ENCODE data around the gene MYO1G. TPM values are rescaled to one million over a fixed set of nuclear protein-coding genes. Genes with fewer than 3 reads are reported as not detected.
A peak's percentile ranks its signal among the peaks of the same experiment; 100 is the strongest.

MYO1G gene
- total and polyA plus RNA-seq, 2 donors, result 47.0 to 56.2 TPM

DNA sequence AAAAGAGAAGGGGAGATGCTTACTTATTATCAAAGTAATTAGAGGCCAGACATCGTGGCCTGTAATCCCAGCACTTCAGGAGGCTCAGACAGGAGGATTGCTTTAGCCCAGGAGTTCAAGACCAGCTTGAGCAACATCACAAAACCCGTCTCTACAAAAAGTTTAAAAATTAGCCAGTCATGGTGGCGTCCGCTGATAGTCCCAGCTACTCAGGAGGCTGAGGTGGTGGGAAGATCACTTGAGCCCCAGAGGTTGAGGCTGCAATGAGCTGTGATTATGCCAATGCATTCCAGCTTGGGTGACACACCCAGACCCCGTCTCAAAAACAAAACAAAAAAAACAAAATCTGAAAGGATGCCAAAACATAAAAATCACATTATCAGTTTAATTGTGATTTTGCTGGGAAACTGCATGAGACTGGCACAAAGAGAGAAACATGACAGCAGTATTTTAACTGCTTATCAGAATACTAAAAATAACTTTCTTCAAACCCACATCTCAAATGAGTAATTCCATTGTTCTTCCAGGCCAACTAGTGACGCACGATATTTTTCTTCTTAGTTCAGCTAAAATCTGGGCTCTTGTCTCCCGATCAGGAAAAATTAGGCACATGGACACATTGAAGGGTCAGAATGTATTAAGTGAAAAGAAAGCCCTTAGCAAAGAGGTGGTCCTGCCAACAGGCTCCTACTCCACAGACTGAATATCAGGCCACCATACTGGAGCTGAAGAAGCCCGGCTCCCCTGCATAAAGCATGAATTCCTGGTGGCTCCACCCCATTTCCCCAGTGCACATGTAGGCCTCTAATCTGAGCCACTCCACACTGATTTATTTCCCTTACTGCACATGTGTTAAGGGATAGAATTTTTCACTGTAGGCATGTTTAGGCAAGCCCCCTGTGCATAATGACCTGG, 11.6 kb upstream of the MYO1G start:
- peak overlapping the region in 1 of 2 donors; percentile 42 for H3K27ac ChIP-seq (ENCODE audit: low read depth in 1 of 2, low read length in 1 of 2)
- no peaks in the 10 kb centered on the region for H3K9me3 ChIP-seq (ENCODE audit: control insufficient read depth in 2 of 2, insufficient read depth in 1 of 2, low read length in 1 of 2)
- WGBS, result 95% methylated on average over 9 of the region's 9 CpGs
- peaks cover 1 to 2% of the 10 kb centered on the region in 2 donors for H3K36me3 ChIP-seq (ENCODE audit: control insufficient read depth in 2 of 2, insufficient read depth in 2 of 2, low read length in 1 of 2)
- no peaks in the 10 kb centered on the region for H3K27me3 ChIP-seq (ENCODE audit: control insufficient read depth in 2 of 2, insufficient read depth in 1 of 2, low read length in 1 of 2)
- peaks cover 13 to 28% of the 10 kb centered on the region in 2 donors for H3K4me1 ChIP-seq (ENCODE audit: control insufficient read depth in 2 of 2, insufficient read depth in 2 of 2, low read length in 2 of 2)
- no peak overlapping the region for H3K4me3 ChIP-seq (ENCODE audit: low read length in 2 of 2)
- no peak for DNase-seq (ENCODE audit: low read depth in 6 of 9, low spot score in 9 of 9)

DNA sequence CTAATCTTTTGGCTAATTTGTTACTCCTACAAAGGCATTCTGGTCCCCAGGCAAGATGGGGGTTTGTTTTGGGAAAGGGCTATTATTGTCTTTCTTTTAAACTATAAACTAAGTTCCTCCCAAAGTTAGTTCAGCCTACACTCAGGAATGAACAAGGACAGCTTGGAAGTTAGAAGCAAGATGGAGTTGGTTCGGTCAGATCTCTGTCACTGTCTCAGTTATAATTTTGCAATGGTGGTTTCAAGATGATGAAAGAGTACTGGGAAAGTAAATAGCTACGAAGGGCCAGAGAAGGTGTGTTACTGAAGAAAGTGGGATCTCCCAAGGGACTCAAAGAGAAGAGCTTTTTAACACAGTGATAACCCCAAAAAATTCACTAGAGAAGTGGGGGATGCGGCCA, 10.3 kb upstream of the MYO1G start:
- H3K9me3 ChIP-seq (ENCODE audit: control insufficient read depth in 2 of 2, insufficient read depth in 1 of 2, low read length in 1 of 2), result no peaks in the 10 kb centered on the region
- H3K4me3 ChIP-seq (ENCODE audit: low read length in 2 of 2), result no peak overlapping the region
- no peak overlapping the region for H3K27ac ChIP-seq (ENCODE audit: low read depth in 1 of 2, low read length in 1 of 2)
- peaks cover 14% of the 10 kb centered on the region in 2 donors for H3K36me3 ChIP-seq (ENCODE audit: control insufficient read depth in 2 of 2, insufficient read depth in 2 of 2, low read length in 1 of 2)
- DNase-seq (ENCODE audit: low read depth in 6 of 9, low spot score in 9 of 9), result no peak
- H3K27me3 ChIP-seq (ENCODE audit: control insufficient read depth in 2 of 2, insufficient read depth in 1 of 2, low read length in 1 of 2), result no peaks in the 10 kb centered on the region
- 97% methylated on average over 3 of the region's 3 CpGs for WGBS
- peaks cover 12 to 29% of the 10 kb centered on the region in 2 donors for H3K4me1 ChIP-seq (ENCODE audit: control insufficient read depth in 2 of 2, insufficient read depth in 2 of 2, low read length in 2 of 2)

DNA sequence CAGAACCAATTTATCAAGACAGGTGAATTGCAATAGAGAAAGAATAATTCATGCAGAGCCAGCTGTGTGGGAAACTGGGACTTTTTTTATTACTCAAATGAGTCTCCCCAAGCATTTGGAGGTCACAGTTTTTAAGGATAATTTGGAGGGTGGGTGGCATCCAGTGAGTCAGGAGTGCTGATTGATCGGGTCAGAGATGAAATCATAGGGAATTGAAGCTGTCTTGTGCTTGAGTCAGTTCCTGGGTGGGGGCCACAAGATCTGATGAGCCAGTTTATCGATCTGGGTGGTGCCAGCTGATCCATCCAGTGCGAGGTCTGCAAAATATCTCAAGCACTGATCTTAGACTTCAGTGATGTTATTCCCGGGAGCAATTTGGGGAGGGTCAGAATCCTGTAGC, 9.9 kb upstream of the MYO1G start:
- no peak for DNase-seq (ENCODE audit: low read depth in 6 of 9, low spot score in 9 of 9)
- H3K27me3 ChIP-seq (ENCODE audit: control insufficient read depth in 2 of 2, insufficient read depth in 1 of 2, low read length in 1 of 2), result no peaks in the 10 kb centered on the region
- no peaks in the 10 kb centered on the region for H3K9me3 ChIP-seq (ENCODE audit: control insufficient read depth in 2 of 2, insufficient read depth in 1 of 2, low read length in 1 of 2)
- no peak overlapping the region for H3K4me3 ChIP-seq (ENCODE audit: low read length in 2 of 2)
- 99% methylated on average over 4 of the region's 4 CpGs for WGBS
- H3K27ac ChIP-seq (ENCODE audit: low read depth in 1 of 2, low read length in 1 of 2), result no peak overlapping the region
- H3K4me1 ChIP-seq (ENCODE audit: control insufficient read depth in 2 of 2, insufficient read depth in 2 of 2, low read length in 2 of 2), result peaks cover 12 to 32% of the 10 kb centered on the region in 2 donors
- peaks cover 18 to 19% of the 10 kb centered on the region in 2 donors for H3K36me3 ChIP-seq (ENCODE audit: control insufficient read depth in 2 of 2, insufficient read depth in 2 of 2, low read length in 1 of 2)

DNA sequence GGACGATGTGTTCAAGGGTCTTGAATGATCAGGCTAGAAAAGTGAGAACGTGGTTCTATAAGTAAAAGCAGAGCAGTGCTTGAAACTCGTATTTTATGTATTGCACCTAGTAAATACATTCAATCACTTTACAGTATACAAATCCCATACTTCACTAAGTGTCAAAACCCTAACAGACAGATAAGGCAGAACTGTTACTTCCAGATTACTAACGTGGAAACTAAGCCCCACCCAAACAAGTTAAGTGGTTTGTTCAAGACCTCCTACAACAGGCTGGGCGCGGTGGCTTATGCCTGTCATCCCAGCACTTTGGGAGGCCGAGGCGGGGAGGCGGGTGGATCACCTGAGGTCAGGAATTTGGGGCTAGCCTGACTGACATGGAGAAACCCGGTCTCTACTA, 9.2 kb upstream of the MYO1G start:
- Histone ChIP-seq H3K27ac (ENCODE audit: low read depth in 1 of 2, low read length in 1 of 2) (no peak overlapping the region), H3K36me3 (ENCODE audit: control insufficient read depth in 2 of 2, insufficient read depth in 2 of 2, low read length in 1 of 2) (peaks cover 25 to 26% of the 10 kb centered on the region in 2 donors), H3K9me3 (ENCODE audit: control insufficient read depth in 2 of 2, insufficient read depth in 1 of 2, low read length in 1 of 2) (no peaks in the 10 kb centered on the region), H3K4me1 (ENCODE audit: control insufficient read depth in 2 of 2, insufficient read depth in 2 of 2, low read length in 2 of 2) (peaks cover 12 to 34% of the 10 kb centered on the region in 2 donors), H3K27me3 (ENCODE audit: control insufficient read depth in 2 of 2, insufficient read depth in 1 of 2, low read length in 1 of 2) (no peaks in the 10 kb centered on the region), H3K4me3 (ENCODE audit: low read length in 2 of 2) (no peak overlapping the region)
- WGBS, result 87% methylated on average over 10 of the region's 10 CpGs
- DNase-seq (ENCODE audit: low read depth in 6 of 9, low spot score in 9 of 9), result no peak

DNA sequence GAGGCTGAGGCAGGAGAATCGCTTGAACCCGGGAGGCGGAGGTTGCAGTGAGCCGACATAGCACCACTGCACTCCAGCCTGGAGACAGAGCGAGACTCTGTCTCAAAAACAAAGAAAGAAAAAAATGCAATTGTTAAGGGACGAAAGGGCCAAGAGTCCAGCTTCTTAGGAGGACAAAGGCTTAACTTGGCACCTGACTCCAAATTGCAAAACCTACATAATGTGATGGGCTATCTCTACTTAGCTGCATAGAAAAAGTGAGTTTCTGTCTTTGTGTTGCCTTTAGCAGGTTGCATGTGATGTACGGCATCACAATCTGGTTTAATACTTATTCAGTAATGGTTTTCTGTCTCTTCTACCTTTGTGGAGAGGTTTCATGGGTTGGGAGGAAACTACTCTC, 8.6 kb upstream of the MYO1G start:
- no peaks in the 10 kb centered on the region for H3K9me3 ChIP-seq (ENCODE audit: control insufficient read depth in 2 of 2, insufficient read depth in 1 of 2, low read length in 1 of 2)
- peaks cover 12 to 34% of the 10 kb centered on the region in 2 donors for H3K4me1 ChIP-seq (ENCODE audit: control insufficient read depth in 2 of 2, insufficient read depth in 2 of 2, low read length in 2 of 2)
- 97% methylated on average over 7 of the region's 7 CpGs for WGBS
- H3K36me3 ChIP-seq (ENCODE audit: control insufficient read depth in 2 of 2, insufficient read depth in 2 of 2, low read length in 1 of 2), result peaks cover 30 to 31% of the 10 kb centered on the region in 2 donors
- DNase-seq (ENCODE audit: low read depth in 6 of 9, low spot score in 9 of 9), result no peak
- H3K4me3 ChIP-seq (ENCODE audit: low read length in 2 of 2), result no peak overlapping the region
- H3K27ac ChIP-seq (ENCODE audit: low read depth in 1 of 2, low read length in 1 of 2), result peak overlapping the region in 1 of 2 donors; percentile 42
- no peaks in the 10 kb centered on the region for H3K27me3 ChIP-seq (ENCODE audit: control insufficient read depth in 2 of 2, insufficient read depth in 1 of 2, low read length in 1 of 2)

DNA sequence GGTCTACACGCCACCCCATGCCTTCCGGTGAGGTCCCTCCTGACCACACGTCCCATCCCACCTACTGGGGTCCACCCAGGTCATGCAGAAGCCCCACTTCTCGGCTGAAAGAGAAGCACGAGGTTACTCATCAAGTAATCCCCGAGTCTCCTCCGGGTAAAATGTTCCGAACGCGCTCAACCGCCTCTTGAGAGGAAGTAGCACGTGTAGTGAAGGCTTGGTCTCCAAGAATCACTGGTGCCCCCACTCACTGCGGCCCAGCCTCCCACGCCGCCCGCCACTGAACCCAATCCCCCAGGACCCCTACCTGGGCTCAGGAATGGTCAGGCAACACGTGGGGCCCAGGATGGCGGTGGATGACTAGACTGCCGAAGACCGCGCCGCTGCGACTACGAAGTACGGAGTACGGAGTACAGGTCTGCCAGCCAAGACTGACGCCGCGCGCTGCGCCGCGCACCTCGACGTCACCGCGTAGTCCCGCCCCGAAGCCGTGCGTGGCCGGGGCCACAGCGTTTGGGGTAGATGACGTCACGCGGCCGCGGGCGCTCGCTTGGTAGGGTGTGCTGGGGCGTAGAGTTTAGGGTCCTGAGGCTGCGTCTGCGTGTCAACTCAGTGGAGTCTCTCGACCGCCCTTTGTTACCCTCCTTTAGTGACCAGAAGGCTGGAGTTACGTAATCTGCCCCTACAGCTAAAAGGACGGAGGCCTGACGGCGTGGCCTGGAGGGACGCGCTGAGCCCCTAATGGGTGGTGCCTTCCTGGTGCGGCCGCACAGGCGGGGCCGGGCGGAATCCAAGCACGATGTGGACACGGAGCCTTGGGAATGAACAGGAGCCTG, 7.6 kb upstream of the MYO1G start:
- Histone ChIP-seq H3K36me3 (ENCODE audit: control insufficient read depth in 2 of 2, insufficient read depth in 2 of 2, low read length in 1 of 2) (peaks cover 32 to 39% of the 10 kb centered on the region in 2 donors), H3K9me3 (ENCODE audit: control insufficient read depth in 2 of 2, insufficient read depth in 1 of 2, low read length in 1 of 2) (no peaks in the 10 kb centered on the region), H3K27ac (ENCODE audit: low read depth in 1 of 2, low read length in 1 of 2) (peak overlapping the region; percentile 90 to 93), H3K4me3 (ENCODE audit: low read length in 2 of 2) (peak overlapping the region; percentile 57 to 72), H3K4me1 (ENCODE audit: control insufficient read depth in 2 of 2, insufficient read depth in 2 of 2, low read length in 2 of 2) (peaks cover 15 to 38% of the 10 kb centered on the region in 2 donors), H3K27me3 (ENCODE audit: control insufficient read depth in 2 of 2, insufficient read depth in 1 of 2, low read length in 1 of 2) (no peaks in the 10 kb centered on the region)
- DNase-seq (ENCODE audit: low read depth in 6 of 9, low spot score in 9 of 9), result peak; percentile 91 to 97 (median 93)
- under 1% methylated on average over 68 of the region's 68 CpGs for WGBS

DNA sequence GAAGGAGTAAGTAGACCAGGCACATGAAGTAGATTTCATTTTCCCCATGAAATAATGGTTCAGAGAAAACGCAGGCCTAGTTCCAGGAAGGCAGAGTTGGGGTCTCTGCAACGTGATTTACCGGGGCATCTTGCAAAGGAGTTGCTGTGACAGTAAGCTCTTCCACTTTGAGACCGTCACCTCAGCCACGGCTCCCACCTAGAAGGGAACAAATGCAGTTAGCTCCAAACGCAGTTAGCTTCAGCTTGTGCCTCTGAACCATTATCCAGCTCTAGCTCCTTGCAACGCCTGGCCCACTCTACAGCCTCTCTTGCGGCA, 7.0 kb upstream of the MYO1G start:
- H3K4me3 ChIP-seq (ENCODE audit: low read length in 2 of 2), result peak overlapping the region; percentile 57 to 72
- H3K36me3 ChIP-seq (ENCODE audit: control insufficient read depth in 2 of 2, insufficient read depth in 2 of 2, low read length in 1 of 2), result peaks cover 32 to 39% of the 10 kb centered on the region in 2 donors
- no peaks in the 10 kb centered on the region for H3K27me3 ChIP-seq (ENCODE audit: control insufficient read depth in 2 of 2, insufficient read depth in 1 of 2, low read length in 1 of 2)
- under 1% methylated on average over 8 of the region's 8 CpGs for WGBS
- H3K4me1 ChIP-seq (ENCODE audit: control insufficient read depth in 2 of 2, insufficient read depth in 2 of 2, low read length in 2 of 2), result peaks cover 20 to 44% of the 10 kb centered on the region in 2 donors
- H3K9me3 ChIP-seq (ENCODE audit: control insufficient read depth in 2 of 2, insufficient read depth in 1 of 2, low read length in 1 of 2), result no peaks in the 10 kb centered on the region
- H3K27ac ChIP-seq (ENCODE audit: low read depth in 1 of 2, low read length in 1 of 2), result peak overlapping the region; percentile 90 to 93
- DNase-seq (ENCODE audit: low read depth in 6 of 9, low spot score in 9 of 9), result no peak

DNA sequence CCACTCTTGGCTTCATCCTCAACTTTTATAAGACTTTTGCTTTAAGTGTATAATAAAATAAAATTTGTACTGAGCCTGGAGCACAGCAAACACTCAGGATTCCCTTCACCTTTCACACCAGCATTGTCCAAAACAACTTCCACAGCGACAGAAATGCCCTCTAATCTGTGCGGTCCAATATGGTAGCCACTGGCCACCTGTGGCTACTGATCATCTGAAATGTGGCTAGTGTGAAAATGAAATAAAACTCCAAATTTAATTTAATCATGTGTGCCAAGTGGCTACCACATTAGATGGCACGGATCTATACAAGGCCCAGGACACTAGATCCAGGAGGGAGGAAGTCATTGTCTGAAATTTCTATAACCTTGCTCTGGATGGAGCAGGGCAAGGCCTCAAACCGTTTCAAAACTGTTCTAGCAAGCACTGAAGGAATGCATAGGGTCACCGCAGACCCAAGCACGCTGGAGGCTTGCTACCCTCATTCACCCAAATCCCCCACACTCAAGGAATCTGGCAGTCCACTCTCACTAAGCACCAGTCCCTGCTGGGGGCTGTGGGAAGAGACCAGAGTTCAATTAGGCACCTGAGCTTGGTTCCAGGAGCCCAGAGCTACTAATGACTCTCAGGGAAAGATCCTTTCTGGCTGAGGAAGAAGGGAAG, 6.3 kb upstream of the MYO1G start:
- Histone ChIP-seq H3K27ac (ENCODE audit: low read depth in 1 of 2, low read length in 1 of 2) (peak overlapping the region; percentile 25 to 93), H3K27me3 (ENCODE audit: control insufficient read depth in 2 of 2, insufficient read depth in 1 of 2, low read length in 1 of 2) (no peaks in the 10 kb centered on the region), H3K4me1 (ENCODE audit: control insufficient read depth in 2 of 2, insufficient read depth in 2 of 2, low read length in 2 of 2) (peaks cover 26 to 51% of the 10 kb centered on the region in 2 donors), H3K9me3 (ENCODE audit: control insufficient read depth in 2 of 2, insufficient read depth in 1 of 2, low read length in 1 of 2) (no peaks in the 10 kb centered on the region), H3K4me3 (ENCODE audit: low read length in 2 of 2) (peak overlapping the region; percentile 57 to 72), H3K36me3 (ENCODE audit: control insufficient read depth in 2 of 2, insufficient read depth in 2 of 2, low read length in 1 of 2) (peaks cover 32 to 39% of the 10 kb centered on the region in 2 donors)
- no peak for DNase-seq (ENCODE audit: low read depth in 6 of 9, low spot score in 9 of 9)
- 73% methylated on average over 6 of the region's 6 CpGs for WGBS
